GM12878 (cell line): ENCODE data around the gene PAM. TPM values are rescaled to one million over a fixed set of nuclear protein-coding genes. Genes with fewer than 3 reads are reported as not detected.
"Not testable (repeated sequence)": the region's sequence is repeated elsewhere in the genome, so short reads cannot be mapped to it uniquely, and the experiment has no call there.

ENCODE experiments used
- ATAC-seq: fragments of 200-7000 bp; cut with Tn5 transposase; 3 replicates; pipeline ENCODE4 v1.9.1; 2020; ENCODE audit warnings: mild to moderate bottlenecking, moderate library complexity
- BruUV-seq: library from RNA; stranded (reverse); fragments of 400-500 nt; replicated peaks from 2 replicates; lab custom pipeline; 2021; lab: Mats Ljungman, UMichigan
- CTCF ChIA-PET: fragments of 300-600 bp; sonication (Branson Sonifier 250); formaldehyde crosslinking; extraction: SDS; loops from one replicate; lab custom pipeline; 2021; ENCODE audit warnings: inconsistent platforms; lab: Yijun Ruan, JAX
- POLR2A ChIA-PET: fragments of 350-600 bp; formaldehyde crosslinking; extraction: SDS; loops from one replicate; lab custom pipeline; 2021; ENCODE audit warnings: inconsistent platforms; lab: Charles Lee
- RAD21 ChIA-PET: fragments of 300-600 bp; sonication (Branson Sonifier 250); formaldehyde crosslinking; loops from one replicate; lab custom pipeline; 2023; ENCODE audit warnings: antibody characterized with exemption; ENCODE audit not compliant: unreplicated experiment; lab: Charles Lee
- SMC1A ChIA-PET: fragments of 300-600 bp; sonication (Branson Sonifier 250); formaldehyde crosslinking; loops from one replicate; lab custom pipeline; 2023; ENCODE audit not compliant: unreplicated experiment, uncharacterized antibody; lab: Charles Lee
- DNase-seq: peaks from one replicate; pipeline ENCODE4 v3.0.0-alpha.2; 2011; ENCODE audit warnings: low read depth, low spot score
- FAIRE-seq: peaks from 3 replicates; lab custom pipeline; 2011; peaks lifted over from hg19 to GRCh38; lab: Jason Lieb, UNC
- H2AFZ ChIP-seq: 2 replicates; pipeline ENCODE4 v1.6.0; 2011; ENCODE audit warnings: low read depth, low read length, control low read depth; ENCODE audit not compliant: control insufficient read depth
- H3K27ac ChIP-seq: 2 replicates; pipeline ENCODE4 v1.5.1; 2011; ENCODE audit warnings: control low read depth; ENCODE audit not compliant: control insufficient read depth, insufficient read depth
- H3K27me3 ChIP-seq, 2 experiments: replicated peaks in 1 of 2; 2 replicates each; pipeline versions ENCODE4 v1.6.0 to v1.6.1; 2011; ENCODE audit warnings: low read length in 1 of 2; ENCODE audit not compliant: control insufficient read depth in 2 of 2, insufficient read depth in 2 of 2
- H3K36me3 ChIP-seq, 2 experiments: 2 replicates each; pipeline ENCODE4 v1.5.1; 2011; ENCODE audit warnings: low read length in 1 of 2; ENCODE audit not compliant: control insufficient read depth in 2 of 2, insufficient read depth in 2 of 2
- H3K4me1 ChIP-seq: 2 replicates; pipeline ENCODE4 v1.6.1; 2011; ENCODE audit warnings: mild to moderate bottlenecking, low read length, moderate library complexity, mixed read lengths; ENCODE audit not compliant: control insufficient read depth, insufficient read depth
- H3K4me2 ChIP-seq: 2 replicates; pipeline ENCODE4 v1.6.0; 2011; ENCODE audit warnings: control low read depth; ENCODE audit not compliant: control insufficient read depth, insufficient read depth
- H3K4me3 ChIP-seq: fragments of 200-600 bp; sonication (generic); 2 replicates; pipeline ENCODE4 v1.5.1; 2016
- H3K79me2 ChIP-seq: 2 replicates; pipeline ENCODE4 v1.6.0; 2011; ENCODE audit warnings: low read length; ENCODE audit not compliant: control insufficient read depth, insufficient read depth
- H3K9ac ChIP-seq: 2 replicates; pipeline ENCODE4 v1.8.0; 2011; ENCODE audit warnings: low read length, control low read depth, mixed read lengths; ENCODE audit not compliant: control insufficient read depth, insufficient read depth
- H3K9me3 ChIP-seq: replicated peaks from 3 replicates; pipeline ENCODE4 v1.5.1; 2011; ENCODE audit warnings: mild to moderate bottlenecking, low read length; ENCODE audit not compliant: control insufficient read depth, insufficient read depth
- H4K20me1 ChIP-seq: 2 replicates; pipeline ENCODE4 v1.6.0; 2011; ENCODE audit not compliant: control insufficient read depth, insufficient read depth
- GABPA ChIP-seq: IDR thresholded peaks from 2 replicates; pipeline ENCODE4 v1.6.1; 2014; ENCODE audit warnings: antibody characterized with exemption, low read depth, mild to moderate bottlenecking, inconsistent platforms
- MTA2 ChIP-seq: fragments of 450-650 bp; IDR thresholded peaks from 2 replicates; pipeline ENCODE4 v1.6.1; 2016; ENCODE audit warnings: low read depth, mild to moderate bottlenecking, moderate library complexity
- WGBS: methylation state at CpG from one replicate; pipeline ENCODE4 v1.1.6; 2016; ENCODE audit warnings: low lambda C conversion rate; ENCODE audit not compliant: insufficient replicate concordance, insufficient coverage; ENCODE audit errors: missing lambda C conversion rate; 5-methylcytosine and 5-hydroxymethylcytosine counted together
- in situ Hi-C: fragments of 300-500 bp; cut with MboI; formaldehyde crosslinking; loops from 9 replicates; pipeline ENCODE4 v1.14.3; 2018; ENCODE audit warnings: mixed read lengths
- intact Hi-C: fragments of 100-400 bp; cut with micrococcal nuclease; formaldehyde crosslinking; loops from one replicate; pipeline ENCODE4 v1.14.2; 2022; ENCODE audit not compliant: unreplicated experiment
- polyA plus RNA-seq, 11 experiments: library from polyadenylated mRNA; depleted of rRNA in 4 of 11; unstranded in 6 of 11; stranded (reverse) in 5 of 11; fragments of >200 nt; fragmentation: Nextera tagmentation in 4 of 11; fragmentation: Illumina TruSeq in 1 of 11; extraction: Ambion mirVana in 4 of 11; extraction: Trizol in 1 of 11; gene quantifications; 1 replicate in 1 of 11; 2 replicates in 10 of 11; pipeline versions ENCODE4 v1.2.1 to v1.2.3, GENCODE V29; 2011 to 2016; ENCODE audit warnings: inconsistent platforms in 2 of 11, missing spikeins in 2 of 11, low read depth in 1 of 11
- total RNA-seq, 4 experiments: library from RNA; depleted of rRNA in 3 of 4; stranded (reverse); fragments of >200 nt in 3 of 4; fragmentation: Illumina TruSeq in 1 of 4; extraction: Trizol in 1 of 4; gene quantifications; 2 replicates each; pipeline versions ENCODE4 v1.2.1 to v1.2.3, GENCODE V29; 2013 to 2021

The PAM gene
- total and polyA plus RNA-seq, 10 of the 15 experiments (the other 5 are each of a cell fraction or from before 2014, with no cell fraction given) = 5.5 to 72.5 (median 15.4) TPM

- no TSS peak for BruUV-seq
- H3K9me3 ChIP-seq = no peaks in the 10 kb centered on the region
- no peaks in the 10 kb centered on the region for H3K27me3 ChIP-seq
- POLR2A ChIA-PET = interaction anchor here (0.5 kb wide), 1 partner anchor 88 kb away, joined by 4 read pairs; no protein-coding TSS in a partner anchor
- no peak for TF ChIP-seq GABPA
- TF ChIP-seq MTA2 = peak; percentile 23; the same call in 1 of the 2 replicates
- TF ChIP-seq, all 136 proteins: peak for 1
- no peaks in the 10 kb centered on the region for H3K4me1 ChIP-seq
- no peaks in the 10 kb centered on the region for H3K36me3 ChIP-seq
- H3K4me3 ChIP-seq = no peak overlapping the region
- in situ Hi-C loops (no loop called here), intact Hi-C loops (no loop called here)
- no peak overlapping the region for H3K4me2 ChIP-seq
- ChIA-PET SMC1A (interaction anchor here (0.7 to 0.8 kb wide), 2 partner anchors 54 to 384 kb away, joined by 3 read pairs; partner anchors contain the start of gene PPIP5K2), CTCF (no interaction called here), RAD21 (interaction anchor here (0.8 kb wide), 1 partner anchor 201 kb away, joined by 3 read pairs; no protein-coding TSS in a partner anchor)
- no peaks in the 10 kb centered on the region for H3K79me2 ChIP-seq
- H4K20me1 ChIP-seq = no peaks in the 10 kb centered on the region
- ATAC-seq (peak; percentile 85), FAIRE-seq (no peak), DNase-seq (no peak)
- no peak overlapping the region for H3K27ac ChIP-seq
- H3K9ac ChIP-seq = no peak overlapping the region
- no peak overlapping the region for H2AFZ ChIP-seq
- WGBS = 8% methylated on average over 1 of the region's 1 CpG
Measured at GRCh38 chr5:103066326-103066725, 311.2 kb downstream of the PAM start.

DNA sequence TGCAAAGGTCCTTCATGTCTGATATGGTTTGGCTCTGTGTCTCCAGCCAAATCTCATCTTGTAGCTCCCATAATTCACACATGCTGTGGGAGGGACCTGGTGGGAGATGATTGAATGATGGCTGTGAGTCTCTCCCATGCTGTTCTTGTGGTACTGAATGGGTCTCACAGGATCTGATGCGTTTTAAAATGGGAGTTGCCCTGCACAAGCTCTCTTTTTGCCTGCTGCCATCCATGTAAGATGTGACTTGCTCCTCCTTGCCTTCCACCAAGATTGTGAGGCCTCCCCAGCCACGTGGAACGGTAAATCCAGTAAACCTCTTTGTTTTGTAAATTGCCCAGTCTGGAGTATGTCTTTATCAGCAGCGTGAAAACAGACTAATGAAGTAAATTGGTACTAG lies 318.4 kb downstream of the PAM start:
- DNase-seq, BruUV-seq, H3K4me2 ChIP-seq, intact Hi-C loops, H3K27ac ChIP-seq, H3K9ac ChIP-seq, H3K4me1 ChIP-seq, H3K27me3 ChIP-seq, H3K79me2 ChIP-seq, in situ Hi-C loops, ATAC-seq, H3K36me3 ChIP-seq, RAD21 ChIA-PET, FAIRE-seq, CTCF ChIA-PET, H4K20me1 ChIP-seq, SMC1A ChIA-PET, H3K4me3 ChIP-seq, H3K9me3 ChIP-seq, POLR2A ChIA-PET, H2AFZ ChIP-seq: not testable (repeated sequence)
- 11% methylated on average over 4 of the region's 4 CpGs for WGBS
